H1 (cell line): ENCODE data around the gene ZYX. TPM values are rescaled to one million over a fixed set of nuclear protein-coding genes. Genes with fewer than 3 reads are reported as not detected.
A peak's percentile ranks its signal among the peaks of the same experiment; 100 is the strongest.

Experiments
- BCL11A ChIP-seq, 2 experiments: IDR thresholded peaks; one replicate each; pipeline ENCODE4 v1.6.1; 2011; ENCODE audit warnings: low read depth in 2 of 2, low read length in 2 of 2, mild to moderate bottlenecking in 2 of 2
- CBX8 ChIP-seq: fragments of 300-800, 300-1000 bp; sonication (generic); IDR thresholded peaks from 2 replicates; pipeline ENCODE4 v1.7.1; 2016; ENCODE audit warnings: low read depth, low read length, borderline replicate concordance
- EZH2 ChIP-seq: fragments of 200-600 bp; sonication (generic); IDR thresholded peaks from 2 replicates; pipeline ENCODE4 v1.7.1; 2012; ENCODE audit warnings: low read depth, mild to moderate bottlenecking, moderate library complexity, low read length, inconsistent platforms; ENCODE audit not compliant: severe bottlenecking
- GTF2F1 ChIP-seq: IDR thresholded peaks from 2 replicates; pipeline ENCODE4 v1.6.1; 2012; ENCODE audit warnings: low read depth, low read length, improper control_type of control experiment, borderline replicate concordance
- HDAC6 ChIP-seq: IDR thresholded peaks from one replicate; pipeline ENCODE4 v1.7.1; 2012; ENCODE audit warnings: low read depth, mild to moderate bottlenecking, inconsistent platforms, low read length, moderate library complexity
- KDM4A ChIP-seq: IDR thresholded peaks from one replicate; pipeline ENCODE4 v1.7.1; 2012; ENCODE audit warnings: low read depth, mild to moderate bottlenecking, moderate library complexity, low read length, inconsistent platforms; ENCODE audit not compliant: severe bottlenecking
- MAFK ChIP-seq: IDR thresholded peaks from 2 replicates; pipeline ENCODE4 v1.6.1; 2012; ENCODE audit warnings: low read depth, mild to moderate bottlenecking, improper control_type of control experiment, low read length
- RNF2 ChIP-seq: fragments of 200-900, 300-1000 bp; sonication (generic); IDR thresholded peaks from 2 replicates; pipeline ENCODE4 v1.7.1; 2016; ENCODE audit warnings: borderline replicate concordance, low read depth, mild to moderate bottlenecking, antibody characterized with exemption, low read length; ENCODE audit not compliant: poor library complexity, severe bottlenecking; ENCODE audit errors: missing control alignments
- SP4 ChIP-seq: IDR thresholded peaks from 2 replicates; pipeline ENCODE4 v1.6.1; 2012; ENCODE audit warnings: low read length, inconsistent platforms
- TAF7 ChIP-seq: optimal IDR thresholded peaks from 2 replicates; pipeline ENCODE3; 2011; ENCODE audit warnings: low read depth, mild to moderate bottlenecking, inconsistent platforms, low read length, moderate library complexity, borderline replicate concordance
- TCF12 ChIP-seq: IDR thresholded peaks from 2 replicates; pipeline ENCODE4 v1.6.1; 2011; ENCODE audit warnings: low read depth, mild to moderate bottlenecking, low read length
- polyA plus RNA-seq, 7 experiments: library from polyadenylated mRNA; depleted of rRNA in 3 of 7; stranded (reverse) in 5 of 7; unstranded in 2 of 7; fragments of >200 nt in 5 of 7; fragments of 200-250 nt in 2 of 7; gene quantifications; 1 replicate in 5 of 7; 2 replicates in 1 of 7; 4 replicates in 1 of 7; pipeline versions ENCODE4 v1.2.1 to v1.2.3, GENCODE V29; 2011 to 2013; ENCODE audit warnings: missing spikeins in 2 of 7, mixed read lengths in 2 of 7
- total RNA-seq: library from RNA; stranded (reverse); fragmentation: NEBNext Ultra II Directional; extraction: Animal tissue kit (Norgen Biotek cat#: 25700); gene quantifications from 2 replicates; pipeline ENCODE4 v1.2.1, GENCODE V29; 2021
- TF ChIP-seq, protein P1 (sequence below): IDR thresholded peaks from 2 replicates; pipeline ENCODE4 v1.6.1; 2012; ENCODE audit warnings: inconsistent platforms
- TF ChIP-seq, protein P2 (sequence below), 3 experiments: IDR thresholded peaks; 1 replicate in 2 of 3; 2 replicates in 1 of 3; pipeline versions ENCODE4 v1.5.1 to v1.6.1; 2011; ENCODE audit warnings: low read length in 3 of 3, mild to moderate bottlenecking in 3 of 3, inconsistent platforms in 2 of 3, low read depth in 1 of 3, moderate library complexity in 1 of 3; ENCODE audit not compliant: insufficient read depth in 1 of 3; ENCODE audit errors: control extremely low read depth in 1 of 3

ZYX gene
- total and polyA plus RNA-seq, 2 of the 8 experiments (the other 6 are each of a cell fraction or from before 2014, with no cell fraction given), result 40.6 to 159 TPM

GRCh38 chr7:143387156-143387975, 6.2 kb downstream of the ZYX start (continued):
- TF ChIP-seq, protein P1, sequence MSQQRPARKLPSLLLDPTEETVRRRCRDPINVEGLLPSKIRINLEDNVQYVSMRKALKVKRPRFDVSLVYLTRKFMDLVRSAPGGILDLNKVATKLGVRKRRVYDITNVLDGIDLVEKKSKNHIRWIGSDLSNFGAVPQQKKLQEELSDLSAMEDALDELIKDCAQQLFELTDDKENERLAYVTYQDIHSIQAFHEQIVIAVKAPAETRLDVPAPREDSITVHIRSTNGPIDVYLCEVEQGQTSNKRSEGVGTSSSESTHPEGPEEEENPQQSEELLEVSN, result no peak
- TF ChIP-seq, protein P2, sequence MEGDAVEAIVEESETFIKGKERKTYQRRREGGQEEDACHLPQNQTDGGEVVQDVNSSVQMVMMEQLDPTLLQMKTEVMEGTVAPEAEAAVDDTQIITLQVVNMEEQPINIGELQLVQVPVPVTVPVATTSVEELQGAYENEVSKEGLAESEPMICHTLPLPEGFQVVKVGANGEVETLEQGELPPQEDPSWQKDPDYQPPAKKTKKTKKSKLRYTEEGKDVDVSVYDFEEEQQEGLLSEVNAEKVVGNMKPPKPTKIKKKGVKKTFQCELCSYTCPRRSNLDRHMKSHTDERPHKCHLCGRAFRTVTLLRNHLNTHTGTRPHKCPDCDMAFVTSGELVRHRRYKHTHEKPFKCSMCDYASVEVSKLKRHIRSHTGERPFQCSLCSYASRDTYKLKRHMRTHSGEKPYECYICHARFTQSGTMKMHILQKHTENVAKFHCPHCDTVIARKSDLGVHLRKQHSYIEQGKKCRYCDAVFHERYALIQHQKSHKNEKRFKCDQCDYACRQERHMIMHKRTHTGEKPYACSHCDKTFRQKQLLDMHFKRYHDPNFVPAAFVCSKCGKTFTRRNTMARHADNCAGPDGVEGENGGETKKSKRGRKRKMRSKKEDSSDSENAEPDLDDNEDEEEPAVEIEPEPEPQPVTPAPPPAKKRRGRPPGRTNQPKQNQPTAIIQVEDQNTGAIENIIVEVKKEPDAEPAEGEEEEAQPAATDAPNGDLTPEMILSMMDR (IDR thresholded peaks at IDR 0.05; ENCODE audit: control extremely low read depth in 1 of 3, insufficient read depth in 1 of 3, low read depth in 1 of 3, low read length in 3 of 3), result peak in 2 of 3 experiments; percentile 28 to 63; a peak in 2 of 4 replicates
- TF ChIP-seq EZH2 (no peak), GTF2F1 (no peak), KDM4A (no peak), CBX8 (no peak), SP4 (no peak), TAF7 (no peak), BCL11A (IDR thresholded peaks at IDR 0.05; ENCODE audit: low read depth in 2 of 2, low read length in 2 of 2) (no peak), TCF12 (no peak), HDAC6 (no peak), RNF2 (no peak), MAFK (no peak)
